Measurements from ENCODE around the gene ATL3. TPM values are rescaled to one million over a fixed set of nuclear protein-coding genes. Genes with fewer than 3 reads are reported as not detected.
A peak's percentile ranks its signal among the peaks of the same experiment; 100 is the strongest.

Gene ATL3
- total and polyA plus RNA-seq, 2 donors (not counting 3 experiments of a cell fraction or from before 2014, with no cell fraction given): 21.7 to 70.2 TPM

DNA sequence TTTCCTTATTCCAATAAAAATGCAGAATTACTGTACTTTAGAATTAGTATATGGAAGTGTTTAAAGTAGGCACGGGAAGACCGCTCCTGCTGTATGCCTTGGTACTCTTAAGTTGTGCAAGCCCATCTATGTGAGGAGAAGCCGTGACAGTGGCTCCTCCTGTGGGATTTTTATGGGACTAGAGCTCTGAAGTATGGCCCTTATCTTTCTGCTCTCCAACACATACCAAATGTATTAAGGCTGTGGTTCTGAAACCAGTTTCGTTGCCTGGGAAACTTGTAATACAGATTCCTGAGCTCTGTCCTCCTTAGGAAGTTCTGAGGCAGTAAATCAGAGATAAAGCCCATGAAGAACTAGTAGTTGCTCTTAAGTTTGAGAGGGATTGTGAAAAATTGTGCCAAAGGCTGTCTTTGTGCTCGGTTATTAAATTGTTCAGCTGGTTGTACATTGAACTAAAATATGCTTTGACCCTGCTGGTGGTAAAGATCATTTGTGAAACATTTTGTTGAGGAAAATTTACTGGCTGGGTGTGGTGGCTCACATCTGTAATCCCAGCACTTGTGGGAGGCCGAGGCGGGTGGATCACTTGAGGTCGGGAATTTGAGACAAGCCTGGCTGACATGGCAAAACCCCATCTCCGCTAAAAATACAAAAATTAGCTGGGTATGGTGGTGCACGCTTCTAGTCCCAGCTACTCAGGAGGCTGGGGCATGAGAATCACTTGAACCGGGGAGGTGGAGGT, 39.5 kb upstream of the ATL3 start:
- CTCF ChIA-PET: interaction anchor here (0.8 to 2.2 kb wide), 9 partner anchors 9 to 231 kb away, joined by 3 to 9 read pairs (median 4); no protein-coding TSS in a partner anchor
- no peaks in the 10 kb centered on the region for H3K27me3 ChIP-seq (ENCODE audit: control insufficient read depth in 2 of 2, insufficient read depth in 2 of 2, low read length in 2 of 2)
- H2AFZ ChIP-seq (ENCODE audit: low read depth, low read length): no peak overlapping the region
- DNase-seq (ENCODE audit: low read depth, low spot score) (peak; percentile 68), FAIRE-seq (no peak)
- peaks cover under 1% of the 10 kb centered on the region for H4K20me1 ChIP-seq (replicated peaks; ENCODE audit: control insufficient read depth, extremely low read depth, insufficient read depth, low read length)
- no peaks in the 10 kb centered on the region for H3K9me3 ChIP-seq (replicated peaks; ENCODE audit: control insufficient read depth, insufficient read depth, low read length)
- H3K4me1 ChIP-seq (ENCODE audit: control insufficient read depth, extremely low read depth, insufficient read depth, low read length): peaks cover 24% of the 10 kb centered on the region
- no peaks in the 10 kb centered on the region for H3K9me1 ChIP-seq (replicated peaks; ENCODE audit: control insufficient read depth, extremely low read depth, insufficient read depth, low read length)
- H3K4me3 ChIP-seq (replicated peaks in 1 of 3; ENCODE audit: insufficient read depth in 1 of 3, low read depth in 1 of 3, low read length in 3 of 3): no peak overlapping the region
- dilution Hi-C loops (cut with MboI; ENCODE audit: extremely low pct_ligation_motif_present, low sequenced_read_pairs): no loop called here
- no peak overlapping the region for H3K9ac ChIP-seq (replicated peaks; ENCODE audit: extremely low read depth, insufficient read depth, low read length)
- H3K79me2 ChIP-seq (ENCODE audit: control insufficient read depth, insufficient read depth, low read length): peaks cover 40% of the 10 kb centered on the region
- POLR2A ChIA-PET: interaction anchor here (0.7 kb wide), 1 partner anchor 25 kb away, joined by 3 read pairs; no protein-coding TSS in a partner anchor
- TF ChIP-seq MYC (IDR thresholded peaks at IDR 0.05; ENCODE audit: low read depth, low read length) (no peak), EZH2 (IDR thresholded peaks at IDR 0.05; ENCODE audit: borderline replicate concordance, low read depth, low read length, severe bottlenecking) (no peak), FOS (IDR thresholded peaks at IDR 0.05; ENCODE audit: borderline replicate concordance, insufficient read depth, low read length) (no peak), POLR2A (IDR thresholded peaks at IDR 0.05; ENCODE audit: low read depth, low read length) (no peak), POLR2AphosphoS5 (IDR thresholded peaks at IDR 0.05; ENCODE audit: insufficient read depth, low read depth, low read length) (no peak), GATA2 (IDR thresholded peaks at IDR 0.05; ENCODE audit: insufficient read depth, insufficient read length, low read depth, low read length) (no peak), JUN (IDR thresholded peaks at IDR 0.05; ENCODE audit: borderline replicate concordance, insufficient read depth, insufficient read length, low read depth) (no peak)
- TF ChIP-seq, protein P1, sequence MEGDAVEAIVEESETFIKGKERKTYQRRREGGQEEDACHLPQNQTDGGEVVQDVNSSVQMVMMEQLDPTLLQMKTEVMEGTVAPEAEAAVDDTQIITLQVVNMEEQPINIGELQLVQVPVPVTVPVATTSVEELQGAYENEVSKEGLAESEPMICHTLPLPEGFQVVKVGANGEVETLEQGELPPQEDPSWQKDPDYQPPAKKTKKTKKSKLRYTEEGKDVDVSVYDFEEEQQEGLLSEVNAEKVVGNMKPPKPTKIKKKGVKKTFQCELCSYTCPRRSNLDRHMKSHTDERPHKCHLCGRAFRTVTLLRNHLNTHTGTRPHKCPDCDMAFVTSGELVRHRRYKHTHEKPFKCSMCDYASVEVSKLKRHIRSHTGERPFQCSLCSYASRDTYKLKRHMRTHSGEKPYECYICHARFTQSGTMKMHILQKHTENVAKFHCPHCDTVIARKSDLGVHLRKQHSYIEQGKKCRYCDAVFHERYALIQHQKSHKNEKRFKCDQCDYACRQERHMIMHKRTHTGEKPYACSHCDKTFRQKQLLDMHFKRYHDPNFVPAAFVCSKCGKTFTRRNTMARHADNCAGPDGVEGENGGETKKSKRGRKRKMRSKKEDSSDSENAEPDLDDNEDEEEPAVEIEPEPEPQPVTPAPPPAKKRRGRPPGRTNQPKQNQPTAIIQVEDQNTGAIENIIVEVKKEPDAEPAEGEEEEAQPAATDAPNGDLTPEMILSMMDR (IDR thresholded peaks at IDR 0.05; ENCODE audit: extremely low read depth in 1 of 2, insufficient read depth in 1 of 2, low read depth in 1 of 2, low read length in 2 of 2): no peak
- TF ChIP-seq, protein P2, sequence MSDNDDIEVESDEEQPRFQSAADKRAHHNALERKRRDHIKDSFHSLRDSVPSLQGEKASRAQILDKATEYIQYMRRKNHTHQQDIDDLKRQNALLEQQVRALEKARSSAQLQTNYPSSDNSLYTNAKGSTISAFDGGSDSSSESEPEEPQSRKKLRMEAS (IDR thresholded peaks at IDR 0.05; ENCODE audit: insufficient read depth, insufficient read length): no peak
- BruUV-seq (replicated peaks): no TSS peak
- no peak overlapping the region for H3K27ac ChIP-seq (ENCODE audit: insufficient read depth, low read depth, low read length)
- H3K4me2 ChIP-seq (ENCODE audit: insufficient read depth, low read length): peak overlapping the region; percentile 93
- intact Hi-C loops (cut with micrococcal nuclease): no loop called here
- no peaks in the 10 kb centered on the region for H3K36me3 ChIP-seq (ENCODE audit: control insufficient read depth in 2 of 2, extremely low read depth in 1 of 2, insufficient read depth in 2 of 2, low read length in 2 of 2)

Measured in endothelial cell of umbilical vein (primary cell).